HG02870 (cell line): ENCODE data around the gene MGMT.

Experiments used
- ATAC-seq: cut with Tn5 transposase; IDR thresholded peaks from one replicate; pipeline ENCODE4 v1.9.1; 2021; ENCODE audit warnings: mild to moderate bottlenecking, moderate library complexity; ENCODE audit not compliant: unreplicated experiment

The MGMT gene

DNA sequence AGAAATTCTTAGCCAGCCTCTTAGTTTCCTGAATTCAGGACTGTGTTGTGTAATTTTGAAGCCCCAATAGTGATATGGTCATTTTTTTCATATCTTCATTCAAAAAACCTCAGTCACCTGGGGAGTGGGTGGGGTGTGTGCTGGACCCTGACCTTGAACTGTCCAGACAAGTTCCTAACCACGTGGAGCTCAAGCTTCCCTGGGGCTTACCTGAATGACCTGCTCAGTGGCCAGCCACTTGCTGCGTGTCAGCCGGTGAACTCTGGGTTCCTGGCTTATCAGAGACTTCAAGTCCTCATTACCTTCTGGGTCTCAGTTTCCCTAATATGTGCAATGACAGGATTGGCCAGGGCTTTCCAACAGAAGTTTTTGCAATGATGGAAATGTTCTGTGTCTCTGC is 27.1 kb downstream of the MGMT start:
- no peak for ATAC-seq

DNA sequence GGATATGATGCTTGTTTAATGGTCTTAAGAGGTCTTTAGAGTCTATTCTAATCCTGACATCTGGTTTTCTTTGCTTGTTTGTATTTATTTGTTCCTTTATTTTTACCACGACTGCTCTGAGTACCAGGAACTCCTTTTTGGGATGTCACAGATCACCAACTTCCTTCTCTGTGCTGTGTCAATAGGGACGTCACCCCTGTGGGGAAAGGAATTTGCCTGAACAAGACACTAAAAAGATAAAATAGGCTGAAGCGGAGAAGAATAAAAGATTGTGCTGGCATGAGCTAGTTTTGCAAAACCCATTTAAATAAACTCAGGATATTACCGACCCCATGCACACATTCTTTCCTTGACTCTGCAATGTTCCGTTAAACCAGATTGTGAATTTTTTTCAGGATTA is 27.7 kb downstream of the MGMT start:
- no peak for ATAC-seq

DNA sequence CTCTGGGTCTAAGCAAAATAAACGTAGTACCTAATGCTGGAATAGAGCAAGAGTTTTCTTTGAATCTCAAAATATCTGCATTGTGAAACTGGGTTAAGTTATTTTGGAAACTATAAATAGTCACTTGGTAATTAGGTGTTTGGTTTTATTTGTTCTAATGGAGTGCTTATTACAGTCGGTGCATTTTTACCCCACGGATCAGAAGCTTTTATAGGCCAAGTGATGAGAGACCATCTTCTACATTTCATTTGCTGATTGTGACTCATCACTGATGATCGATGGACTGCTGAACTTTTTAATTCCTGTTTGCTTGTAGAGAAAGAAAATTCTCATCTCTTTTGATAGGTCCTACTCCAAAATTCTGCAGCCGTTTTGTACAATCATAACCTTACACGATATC is 28.2 kb downstream of the MGMT start:
- no peak for ATAC-seq

DNA sequence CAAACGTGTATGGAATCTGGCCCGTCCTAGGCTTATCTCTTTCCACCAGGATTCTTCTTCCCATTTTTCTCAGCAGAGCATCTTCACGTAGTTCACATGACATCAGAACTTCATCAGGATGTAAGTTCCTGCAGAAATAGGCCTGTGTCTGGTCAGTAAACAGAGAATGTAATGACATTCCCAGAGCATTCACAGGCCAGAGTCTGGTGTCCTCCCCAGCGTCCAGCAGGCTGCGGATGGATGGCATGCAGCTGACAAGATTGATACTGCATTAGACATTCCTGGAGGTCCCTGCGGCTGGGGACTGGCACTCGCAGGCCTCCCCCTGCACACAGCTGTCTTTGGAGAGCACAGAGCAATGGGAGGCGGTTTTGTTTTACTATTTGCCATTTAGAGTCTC is 28.7 kb downstream of the MGMT start:
- ATAC-seq, result no peak

DNA sequence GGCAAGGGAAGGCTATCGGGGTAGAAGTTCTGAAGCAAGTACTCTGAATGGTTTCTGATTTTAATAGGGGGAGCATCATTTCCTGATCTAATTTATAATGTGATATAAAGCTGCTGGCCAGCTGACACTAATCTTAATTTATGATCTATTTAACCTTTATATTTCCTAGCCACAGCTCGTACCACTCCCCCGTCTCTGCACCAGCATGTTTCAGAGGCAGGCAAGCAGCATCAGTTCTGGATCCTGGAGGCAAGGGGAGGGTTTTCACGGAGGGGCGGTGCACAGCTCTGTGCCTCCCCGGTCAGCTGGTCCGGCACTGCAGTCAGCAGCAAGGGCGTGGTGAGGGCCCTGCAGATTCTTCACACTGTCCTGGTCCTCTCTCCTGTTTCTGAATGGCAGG is 30.0 kb downstream of the MGMT start:
- ATAC-seq, result no peak

DNA sequence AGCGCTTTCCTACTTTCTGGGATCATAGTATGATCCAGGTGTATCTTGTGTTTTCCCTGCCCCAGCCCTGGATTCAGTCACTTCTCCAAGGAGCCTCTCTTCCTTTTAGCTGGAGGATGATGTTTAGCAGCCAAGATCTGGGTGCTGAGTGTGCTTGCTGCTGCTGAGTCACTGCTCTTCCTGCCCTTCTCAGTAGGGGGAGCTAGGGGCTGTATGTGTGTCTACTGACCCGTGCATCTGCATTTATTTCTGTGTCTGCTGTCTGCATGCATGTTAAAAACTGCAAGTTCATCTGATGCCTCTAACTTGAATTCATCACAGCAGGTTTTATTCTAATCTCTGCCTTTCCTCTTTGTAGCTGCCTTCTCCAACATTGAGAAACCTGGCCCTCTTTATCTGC is 31.6 kb downstream of the MGMT start:
- ATAC-seq, result no peak

DNA sequence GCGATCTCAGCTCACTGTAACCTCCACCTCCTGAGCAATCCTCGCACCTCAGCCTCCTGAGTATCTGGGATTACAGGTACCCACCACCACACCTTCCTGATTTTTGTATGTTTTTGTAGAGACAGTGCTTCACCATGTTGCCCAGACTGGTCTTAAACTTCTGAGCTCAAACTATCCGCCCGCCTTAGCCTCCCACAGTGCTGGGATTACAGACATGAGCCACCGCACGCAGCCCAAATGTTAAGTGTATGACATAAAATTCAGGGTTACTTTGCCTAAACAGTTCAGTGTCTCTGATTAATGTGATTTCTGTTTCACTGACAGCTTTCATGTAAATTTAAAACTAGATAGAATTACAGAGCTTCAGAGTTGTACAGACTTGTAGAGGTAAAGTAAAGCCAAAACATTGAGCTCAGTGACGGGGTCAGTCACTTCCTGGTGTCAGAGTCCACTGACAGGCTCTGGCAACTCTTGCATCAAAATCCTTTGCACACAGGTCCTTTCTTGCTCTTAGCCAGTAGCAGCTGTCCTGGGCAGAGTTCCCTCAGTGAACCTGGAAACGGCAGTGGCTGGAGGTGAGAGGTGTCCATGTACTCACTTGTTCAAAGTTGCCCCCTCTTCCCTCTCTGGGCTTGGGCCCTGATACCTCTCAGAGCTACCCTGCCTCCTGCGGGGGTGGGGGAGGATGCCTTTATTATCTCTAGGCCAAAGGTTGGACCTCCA is 33.7 kb downstream of the MGMT start:
- ATAC-seq, result no peak

DNA sequence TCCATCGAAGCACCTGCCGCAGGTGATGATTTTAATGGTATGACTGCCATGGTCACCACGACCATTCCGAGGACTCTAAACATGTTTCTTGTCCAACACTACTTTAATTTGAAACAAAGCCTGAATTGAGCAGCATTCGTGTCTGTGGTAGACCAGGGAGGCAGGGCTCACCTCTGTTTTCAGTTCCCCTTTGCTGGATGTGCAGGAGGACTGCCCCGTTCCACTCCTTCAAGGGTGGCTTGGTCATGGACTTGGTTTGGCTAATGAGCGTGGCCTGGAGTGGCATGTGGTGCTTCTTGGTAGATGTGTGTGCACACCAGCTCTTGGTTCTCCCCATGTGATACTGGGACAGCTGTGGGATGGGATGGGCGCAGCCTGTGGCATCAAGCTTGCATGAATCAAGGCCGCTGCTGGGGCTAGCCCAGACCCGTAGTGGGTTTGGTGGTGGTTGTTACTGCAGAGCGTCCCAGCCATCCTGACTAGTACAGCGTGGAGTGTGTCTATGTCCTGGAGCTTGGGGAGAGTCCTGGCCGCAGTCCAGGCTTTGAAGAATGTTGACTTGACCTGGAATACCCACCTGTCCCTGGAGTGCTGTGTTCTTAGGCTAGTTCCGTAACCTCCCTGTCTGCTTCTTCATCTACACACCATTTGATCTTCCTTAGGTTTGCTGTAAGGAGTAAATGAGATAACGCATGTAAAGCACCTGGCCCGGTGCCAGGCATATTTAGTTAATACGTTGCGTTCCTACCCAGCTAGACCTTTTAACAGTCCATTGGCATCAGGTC is 34.8 kb downstream of the MGMT start:
- ATAC-seq, result peak; percentile 100

DNA sequence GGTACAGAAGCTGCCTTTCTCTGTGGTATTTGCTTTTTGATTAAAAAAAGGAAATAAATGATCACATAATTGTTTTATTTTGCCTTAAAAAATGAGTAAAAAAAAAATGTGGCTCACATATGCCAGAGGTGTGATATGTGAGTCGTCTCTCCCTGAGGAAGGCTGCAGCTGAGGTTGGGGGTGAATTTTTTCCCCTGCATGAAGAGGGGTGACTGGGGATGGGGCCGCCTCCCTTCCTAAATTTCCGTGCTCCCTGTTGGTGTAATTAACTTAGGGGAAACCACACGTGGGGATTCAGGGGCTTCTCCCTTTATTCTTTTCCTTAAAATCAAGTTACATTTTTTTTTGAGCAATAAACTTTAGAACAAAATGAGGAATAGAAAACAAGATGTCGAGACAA is 35.4 kb downstream of the MGMT start:
- ATAC-seq, result no peak

DNA sequence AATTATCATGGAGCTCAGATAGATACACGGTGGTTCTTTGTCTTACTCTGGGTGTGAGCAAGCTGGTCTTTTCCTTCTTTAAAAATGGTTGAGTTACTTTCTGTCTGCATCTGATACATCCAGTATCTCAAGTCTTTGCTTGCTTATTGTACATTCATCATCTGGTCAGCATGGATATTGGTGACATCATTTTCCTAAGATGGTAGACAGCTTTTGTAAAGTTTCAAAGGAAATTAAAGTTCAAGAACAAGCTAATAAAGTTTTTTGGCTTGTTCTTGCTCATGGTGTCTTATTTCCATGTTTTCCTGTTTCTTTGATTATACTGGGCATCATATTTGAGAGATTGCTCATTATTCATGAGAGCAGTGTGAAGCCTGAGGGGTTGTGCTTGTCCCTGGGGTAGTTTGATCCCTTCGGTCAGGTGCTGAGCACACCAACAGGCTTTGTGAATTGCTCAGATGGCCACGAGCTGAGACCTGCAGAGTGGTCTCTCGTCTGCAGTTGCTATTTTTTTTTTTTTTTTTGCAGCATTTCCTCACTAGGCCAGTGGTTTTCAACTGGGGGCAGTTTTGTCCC is 38.5 kb downstream of the MGMT start:
- ATAC-seq, result no peak

DNA sequence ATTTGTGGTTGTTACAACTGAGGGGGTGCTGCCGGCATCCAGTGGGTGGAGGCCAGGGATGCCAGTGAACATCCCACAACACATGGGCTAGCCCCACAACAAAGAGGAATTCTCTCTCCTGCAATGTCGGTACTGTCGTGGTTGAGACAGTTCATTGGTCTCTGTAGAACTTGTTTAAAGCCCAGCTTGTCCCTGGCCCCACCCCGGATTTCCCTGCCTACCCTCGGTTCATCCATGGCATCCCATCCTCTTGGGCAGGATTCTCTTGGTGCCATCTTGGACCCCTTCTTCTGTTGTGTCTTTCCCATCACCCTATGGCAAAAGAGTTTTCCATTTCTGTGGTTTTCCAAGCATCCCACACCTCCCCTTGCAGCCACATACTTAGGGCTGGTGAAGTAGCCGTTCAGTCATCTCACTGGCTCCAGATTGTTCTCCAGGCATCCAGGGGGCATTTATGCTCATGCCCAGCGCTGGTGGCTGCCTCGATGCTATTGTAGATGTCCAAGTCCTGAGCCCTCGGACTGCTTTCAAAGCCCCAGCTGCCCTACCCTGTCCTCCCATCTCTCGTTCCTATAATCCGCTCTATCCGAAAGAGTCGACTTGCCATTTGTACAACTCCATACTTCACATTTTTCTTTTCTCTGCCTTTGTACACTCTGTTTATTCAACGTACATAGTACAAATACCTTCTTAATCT is 39.2 kb downstream of the MGMT start:
- ATAC-seq, result no peak

DNA sequence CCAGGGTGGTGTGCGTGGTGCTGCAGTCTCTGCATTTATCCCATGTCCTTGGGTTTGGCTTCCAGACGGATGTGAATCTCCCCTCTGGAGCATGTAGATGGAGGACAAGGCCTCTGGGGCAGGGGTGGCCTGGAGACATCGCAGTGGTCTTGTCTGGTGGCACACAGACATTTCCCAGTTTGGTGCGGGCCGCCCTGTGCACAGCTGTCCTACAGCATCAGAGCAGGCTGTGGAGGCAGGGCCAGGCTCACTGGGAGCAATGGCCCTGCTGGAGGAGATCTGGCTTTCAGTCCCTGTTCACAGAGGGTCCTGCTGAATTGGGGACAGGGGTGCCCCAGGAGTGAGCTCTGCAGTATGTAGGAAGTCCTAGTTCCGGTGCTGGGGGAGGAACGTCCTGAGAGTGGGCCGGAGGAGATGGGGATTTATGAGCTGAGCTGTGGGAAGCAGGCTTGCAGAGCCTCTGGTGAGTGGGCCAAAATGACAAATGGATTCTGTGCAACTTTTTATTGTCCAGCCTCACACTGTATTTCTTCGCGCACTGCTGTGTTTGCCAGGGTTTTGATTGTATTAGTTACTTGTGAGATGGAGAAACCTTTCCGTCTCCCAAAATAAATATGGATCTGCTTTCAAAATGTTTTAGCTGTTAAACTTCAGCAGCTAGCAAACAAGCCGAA is 40.3 kb downstream of the MGMT start:
- no peak for ATAC-seq

DNA sequence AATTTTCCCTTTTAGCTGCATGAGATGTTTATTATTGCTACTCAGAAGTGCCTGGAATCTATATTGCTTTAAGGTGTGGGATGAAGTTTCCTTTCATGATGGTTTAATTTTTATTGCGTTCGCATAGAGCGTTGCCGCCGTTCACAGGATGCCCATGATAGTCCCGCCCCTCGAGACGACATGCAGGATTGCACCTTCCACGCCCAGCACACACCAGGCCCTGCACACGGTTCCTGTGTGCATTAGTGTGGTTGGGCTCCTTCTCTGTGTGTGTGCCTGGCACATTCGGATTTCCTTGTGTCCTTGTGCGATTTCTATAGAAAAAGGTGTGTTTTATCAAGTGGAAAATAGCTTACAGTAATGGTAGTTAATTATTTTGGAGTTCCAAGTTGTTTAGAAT is 42.1 kb downstream of the MGMT start:
- ATAC-seq, result no peak

DNA sequence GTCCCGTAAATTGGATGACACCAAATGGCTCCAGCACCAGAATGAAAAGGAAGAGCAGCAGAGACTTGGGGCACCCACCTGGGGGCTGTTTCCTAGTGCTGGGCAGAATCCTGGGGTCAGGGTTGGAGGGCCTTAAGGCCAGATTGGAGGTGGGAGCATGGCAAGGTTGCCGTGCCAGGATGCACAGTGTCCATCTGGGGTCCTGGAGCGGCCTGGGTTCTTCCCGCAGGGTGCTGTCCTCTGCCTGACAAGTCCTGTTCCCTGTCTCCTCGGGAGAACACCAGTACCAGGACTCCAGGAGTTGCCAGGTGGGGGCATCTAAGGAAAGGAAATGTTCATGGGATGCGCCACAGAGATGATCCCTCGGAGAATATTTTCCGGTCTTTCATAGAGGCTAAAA is 42.8 kb downstream of the MGMT start:
- no peak for ATAC-seq

DNA sequence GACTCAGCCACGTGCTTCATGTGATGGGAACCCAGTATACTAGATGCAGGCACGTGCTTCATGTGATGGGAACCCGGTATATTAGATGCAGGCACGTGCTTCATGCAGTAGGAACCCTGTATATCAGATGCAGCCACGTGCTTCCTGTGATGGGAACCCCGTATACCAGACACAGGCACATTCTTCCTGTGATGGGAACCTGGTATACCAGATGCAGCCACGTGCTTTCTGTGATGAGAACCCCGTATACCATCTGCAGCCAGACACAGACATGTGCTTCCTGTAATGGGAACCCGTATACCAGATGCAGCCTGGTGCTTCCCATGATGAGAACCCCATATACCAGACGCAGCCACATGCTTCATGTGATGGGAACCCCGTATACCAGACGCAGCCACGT is 44.0 kb downstream of the MGMT start:
- ATAC-seq, result no peak

DNA sequence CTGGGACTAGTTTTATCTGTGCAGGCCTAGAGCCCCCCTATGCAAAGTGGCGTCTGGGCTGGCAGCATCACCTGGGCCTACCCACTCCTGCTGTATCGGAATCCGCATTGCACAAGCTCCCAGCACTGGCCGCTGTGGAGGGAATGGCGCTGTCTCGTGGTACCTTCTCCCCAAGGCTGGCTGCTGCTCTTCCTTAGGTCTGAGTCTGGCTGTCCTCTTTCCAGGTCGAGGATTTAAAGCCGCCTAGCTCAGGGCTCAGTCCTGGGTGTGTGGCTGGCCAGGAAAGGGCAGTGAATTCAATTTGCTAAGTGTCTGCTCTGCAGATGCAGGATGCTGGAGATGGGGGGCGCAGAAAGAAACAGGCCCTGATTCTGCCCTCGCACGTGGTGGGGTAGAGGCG is 44.7 kb downstream of the MGMT start:
- ATAC-seq, result no peak

DNA sequence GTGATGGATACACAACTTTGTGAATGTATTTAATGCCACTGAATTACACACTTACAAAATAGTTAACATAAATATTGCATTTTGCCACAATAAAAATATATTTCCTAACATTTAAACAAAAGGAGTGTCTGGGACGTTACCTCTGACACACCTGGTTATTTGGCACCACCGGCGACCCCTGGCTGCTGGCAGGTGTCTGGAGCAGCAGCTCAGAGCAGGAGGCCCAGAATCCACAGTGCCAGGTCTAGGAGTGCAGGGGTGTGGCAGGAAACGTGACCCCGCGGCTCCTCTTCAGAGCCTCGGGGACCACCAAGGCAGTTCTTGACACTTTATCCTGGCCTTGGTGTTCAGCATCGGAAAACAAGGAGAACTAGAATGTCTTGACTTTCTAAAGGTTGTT is 46.3 kb downstream of the MGMT start:
- ATAC-seq, result no peak

DNA sequence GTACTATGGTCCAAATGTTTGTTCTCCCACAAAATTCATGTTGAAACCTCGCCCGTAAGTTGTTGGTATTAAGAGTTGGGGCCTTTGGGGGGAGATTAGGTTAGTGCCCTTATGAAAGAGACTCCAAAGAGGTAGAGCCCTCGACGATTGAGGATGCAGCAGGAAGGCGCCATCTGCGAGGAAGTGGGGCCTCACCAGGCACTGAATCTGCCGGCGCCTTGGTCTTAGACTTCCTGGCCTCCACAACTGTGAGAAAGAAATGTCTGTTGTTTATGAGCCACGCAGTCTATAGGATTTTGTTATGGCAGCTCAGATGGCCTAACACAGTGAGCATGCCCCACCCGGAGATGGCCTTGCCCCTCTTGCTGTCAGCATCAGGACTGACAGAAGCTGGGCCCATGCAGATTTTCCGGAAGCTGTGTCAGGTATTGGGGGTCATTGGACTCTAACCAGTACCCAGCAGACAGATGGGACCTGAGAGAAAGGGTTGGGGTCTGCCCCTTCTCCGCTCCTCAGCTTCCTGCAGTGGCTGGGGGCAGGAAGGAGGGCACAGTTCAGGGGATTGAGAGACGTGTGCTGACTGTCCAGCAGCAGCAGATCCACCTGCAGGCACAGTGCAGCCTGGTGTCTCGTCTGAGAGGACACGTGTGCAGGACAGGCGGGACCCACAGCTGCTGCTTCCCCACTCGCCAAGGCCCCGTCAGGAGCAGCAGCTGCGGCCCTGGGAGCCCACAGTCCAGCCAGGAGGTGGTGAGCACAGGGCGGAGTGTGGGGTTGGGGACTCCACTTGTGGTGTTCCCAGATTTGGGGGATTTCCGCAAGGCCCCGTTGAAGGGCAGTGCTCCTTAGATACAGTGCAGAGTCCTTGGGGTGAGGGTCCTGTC is 47.8 kb downstream of the MGMT start:
- ATAC-seq, result no peak

DNA sequence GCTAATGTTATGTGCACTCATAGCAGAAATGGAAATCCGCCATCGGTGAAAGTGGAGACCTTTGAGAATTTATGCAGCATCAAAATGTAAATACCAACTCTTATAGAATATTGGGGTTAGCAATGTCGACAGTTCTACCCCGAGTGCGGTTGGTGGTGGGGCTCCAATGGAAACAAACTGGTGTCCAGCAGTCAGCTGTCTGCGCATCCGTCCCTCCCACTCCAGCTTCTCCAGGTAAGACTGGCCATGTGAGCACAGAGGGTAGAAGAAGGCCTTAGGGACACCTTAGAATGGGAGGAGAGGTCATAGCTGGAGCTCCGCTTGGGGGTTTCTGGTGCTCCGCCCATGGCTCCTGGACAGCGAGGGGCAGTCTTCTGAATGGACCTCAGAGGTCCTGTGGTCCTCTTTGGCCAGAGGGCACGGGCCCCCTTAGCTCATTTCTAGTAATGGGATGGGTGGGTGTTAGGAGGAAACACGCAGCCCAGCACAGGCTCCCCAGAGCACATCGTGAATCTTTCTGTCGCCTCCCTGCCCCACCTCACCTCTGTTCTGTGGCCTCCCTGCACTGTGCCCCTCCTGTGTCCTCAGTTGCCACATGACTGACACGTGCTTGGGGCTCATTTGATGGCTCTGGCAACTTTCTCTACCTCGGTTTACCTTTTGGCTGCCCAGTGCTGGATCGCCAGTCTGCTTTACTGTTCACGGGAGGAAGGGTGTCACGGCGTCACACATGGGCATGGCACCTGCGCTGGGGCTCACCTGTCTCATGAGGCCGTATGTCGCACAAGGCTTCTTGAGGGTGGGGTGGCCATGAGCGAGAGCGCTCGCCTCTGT is 50.0 kb downstream of the MGMT start:
- no peak for ATAC-seq
